Prostate gland (tissue), 2 donors: Measurements from ENCODE around the gene PSMA6. TPM values are rescaled to one million over a fixed set of nuclear protein-coding genes. Genes with fewer than 3 reads are reported as not detected.
"Not testable (repeated sequence)": the region's sequence is repeated elsewhere in the genome, so short reads cannot be mapped to it uniquely, and the experiment has no call there.

Experiments used
- DNase-seq: peaks from one replicate; pipeline ENCODE4 v3.0.0-alpha.2; 2019; ENCODE audit warnings: low spot score
- H3K27ac ChIP-seq, 2 donors: fragments of 200-600 bp; sonication (generic); 2 replicates each; pipeline ENCODE4 v1.5.1; 2017 to 2019
- H3K27me3 ChIP-seq: fragments of 200-600 bp; sonication (generic); replicated peaks from 2 replicates; pipeline ENCODE4 v1.5.1; 2019; ENCODE audit not compliant: insufficient read depth
- H3K36me3 ChIP-seq, 2 donors: fragments of 200-600 bp; sonication (generic); 1 replicate in 1 of 2; 2 replicates in 1 of 2; pipeline versions ENCODE4 v1.5.1 to v1.8.1; 2017 to 2019
- H3K4me1 ChIP-seq: fragments of 200-600 bp; sonication (generic); replicated peaks from 2 replicates; pipeline ENCODE4 v1.5.1; 2019
- H3K4me3 ChIP-seq, 2 donors: fragments of 200-600 bp; sonication (generic); 2 replicates each; pipeline ENCODE4 v1.5.1; 2017 to 2019
- H3K9me3 ChIP-seq: fragments of 200-600 bp; sonication (generic); 2 replicates; pipeline ENCODE4 v1.5.1; 2017
- CTCF ChIP-seq, 4 experiments: fragments of 200-600 bp in 2 of 4; fragments of 450-650 bp in 2 of 4; sonication (generic) in 2 of 4; IDR thresholded peaks; 1 replicate in 3 of 4; 2 replicates in 1 of 4; pipeline ENCODE4 v1.5.1; 2016 to 2019; ENCODE audit warnings: antibody characterized with exemption in 4 of 4, mild to moderate bottlenecking in 2 of 4, moderate library complexity in 2 of 4
- POLR2A ChIP-seq: fragments of 450-650 bp; IDR thresholded peaks from one replicate; pipeline ENCODE4 v1.6.1; 2016; ENCODE audit warnings: antibody characterized with exemption, mild to moderate bottlenecking
- POLR2AphosphoS5 ChIP-seq: sonication (generic); formaldehyde crosslinking; IDR thresholded peaks from one replicate; pipeline ENCODE4 v1.6.1; 2017; ENCODE audit warnings: antibody characterized with exemption
- WGBS: methylation state at CpG from one replicate; pipeline ENCODE4 v1.1.5; 2018; 5-methylcytosine and 5-hydroxymethylcytosine counted together
- intact Hi-C: fragments of 100-400 bp; cut with DNase I; formaldehyde crosslinking; loops from one replicate; pipeline ENCODE4 v1.14.2; 2022
- total RNA-seq, 2 donors: library from RNA; depleted of rRNA; stranded (reverse); fragments of >200 nt; gene quantifications; one replicate each; pipeline ENCODE4 v1.1.0, GENCODE V29; 2016

PSMA6 gene
- total RNA-seq, 2 donors from 2014 or later = 84.1 to 181 TPM

GRCh38 chr14:35335388-35336092 is 43.4 kb downstream of the PSMA6 start:
- 89% methylated on average over 13 of the region's 13 CpGs for WGBS
- peaks cover 23% of the 10 kb centered on the region for H3K4me1 ChIP-seq
- TF ChIP-seq CTCF (IDR thresholded peaks at IDR 0.05) = no peak
- no peak for TF ChIP-seq POLR2AphosphoS5
- no peak for TF ChIP-seq POLR2A
- intact Hi-C loops = loop anchor here (5.0 kb wide), 1 partner anchor 43 kb away; the partner anchor contains the start of gene PSMA6
- no peaks in the 10 kb centered on the region for H3K36me3 ChIP-seq
- DNase-seq = no peak
- H3K4me3 ChIP-seq = no peak overlapping the region
- peak overlapping the region; percentile 52 to 84 for H3K27ac ChIP-seq
- H3K9me3 ChIP-seq = no peaks in the 10 kb centered on the region
- no peaks in the 10 kb centered on the region for H3K27me3 ChIP-seq

- peaks cover 24% of the 10 kb centered on the region for H3K4me1 ChIP-seq
- peak overlapping the region; percentile 52 to 84 for H3K27ac ChIP-seq
- intact Hi-C loops = loop anchor here (5.0 kb wide), 1 partner anchor 44 kb away; the partner anchor contains the start of gene PSMA6
These were observed 44.0 kb downstream of the PSMA6 start for GRCh38 chr14:35336171-35336493.

GRCh38 chr14:35336494-35337268 is 44.5 kb downstream of the PSMA6 start:
- TF ChIP-seq CTCF (IDR thresholded peaks at IDR 0.05) (peak in 1 of 4 experiments; percentile 16), POLR2AphosphoS5 (peak; percentile 50), POLR2A (no peak)
- peaks cover 24% of the 10 kb centered on the region for H3K4me1 ChIP-seq
- no peaks in the 10 kb centered on the region for H3K27me3 ChIP-seq
- H3K36me3 ChIP-seq = no peaks in the 10 kb centered on the region
- intact Hi-C loops = loop anchor here (5.0 kb wide), 1 partner anchor 44 kb away; the partner anchor contains the start of gene PSMA6
- H3K4me3 ChIP-seq = no peak overlapping the region
- peak; percentile 58 for DNase-seq
- H3K27ac ChIP-seq = peak overlapping the region; percentile 52 to 84
- 34% methylated on average over 28 of the region's 28 CpGs for WGBS
- no peaks in the 10 kb centered on the region for H3K9me3 ChIP-seq

More at GRCh38 chr14:35336171-35336493, 44.0 kb downstream of the PSMA6 start:
- not testable (repeated sequence) for DNase-seq, H3K36me3 ChIP-seq, H3K27me3 ChIP-seq, H3K9me3 ChIP-seq, H3K4me3 ChIP-seq
- WGBS = 74% methylated on average over 3 of the region's 3 CpGs

GRCh38 chr14:35337269-35338255 is 45.4 kb downstream of the PSMA6 start:
- intact Hi-C loops = loop anchor here (5.0 kb wide), 1 partner anchor 45 kb away; the partner anchor contains the start of gene PSMA6
- H3K4me1 ChIP-seq = peaks cover 25% of the 10 kb centered on the region
- H3K27me3 ChIP-seq = no peaks in the 10 kb centered on the region
- DNase-seq = no peak
- no peaks in the 10 kb centered on the region for H3K9me3 ChIP-seq
- H3K4me3 ChIP-seq = no peak overlapping the region
- TF ChIP-seq POLR2AphosphoS5 = no peak
- TF ChIP-seq POLR2A = no peak
- no peak for TF ChIP-seq CTCF (IDR thresholded peaks at IDR 0.05)
- H3K36me3 ChIP-seq = no peaks in the 10 kb centered on the region
- 84% methylated on average over 10 of the region's 10 CpGs for WGBS
- H3K27ac ChIP-seq = peak overlapping the region; percentile 52 to 84
